K562 (cell line): Measurements from ENCODE around the gene HOTAIR. TPM values are rescaled to one million over a fixed set of nuclear protein-coding genes. Genes with fewer than 3 reads are reported as not detected.
A peak's percentile ranks its signal among the peaks of the same experiment; 100 is the strongest.

ENCODE experiments used
- ATAC-seq: fragments of 200-7000 bp; cut with Tn5 transposase; 3 replicates; pipeline ENCODE4 v1.9.1; 2020; ENCODE audit warnings: moderate library complexity
- Bru-seq: library from RNA; stranded (reverse); fragments of 400-500 nt; gene quantifications from one replicate; lab custom pipeline; 2021; lab: Mats Ljungman, UMichigan
- BruChase-seq, 2 experiments: library from RNA; stranded (reverse); fragments of 400-500 nt; gene quantifications; one replicate each; lab custom pipeline; 2021; lab: Mats Ljungman, UMichigan
- BruUV-seq: library from RNA; stranded (reverse); fragments of 400-500 nt; replicated peaks from 2 replicates; lab custom pipeline; 2021; lab: Mats Ljungman, UMichigan
- CTCF ChIA-PET: fragments of 300-600 bp; formaldehyde crosslinking; extraction: SDS; loops from one replicate; lab custom pipeline; 2021; ENCODE audit warnings: low intra/inter-chr PET ratio; lab: Yijun Ruan, JAX
- POLR2A ChIA-PET: fragments of 300-600, 350-650 bp; sonication (Branson Sonifier 250); formaldehyde crosslinking; extraction: SDS; loops from one replicate; lab custom pipeline; 2021; ENCODE audit warnings: antibody characterized with exemption, inconsistent platforms; lab: Yijun Ruan, JAX
- DNase-seq, 4 experiments: peaks; one replicate each; pipeline versions ENCODE4 v3.0.0 to v3.0.0-alpha.2; 2011 to 2018; ENCODE audit warnings: low spot score in 3 of 4, mixed read lengths in 3 of 4; ENCODE audit errors: extremely low read depth in 1 of 4
- FAIRE-seq: peaks from 2 replicates; lab custom pipeline; 2011; peaks lifted over from hg19 to GRCh38; lab: Jason Lieb, UNC
- H2AFZ ChIP-seq: 2 replicates; pipeline ENCODE4 v1.6.0; 2011; ENCODE audit warnings: low read depth, low read length, control low read depth, inconsistent platforms
- H3K27ac ChIP-seq: fragments of 200-600 bp; 3 replicates; pipeline ENCODE4 v1.8.0; 2011; ENCODE audit warnings: low read depth, mild to moderate bottlenecking, control low read depth, inconsistent platforms, low read length, moderate library complexity, mixed read lengths; ENCODE audit errors: extremely low read depth
- H3K27me3 ChIP-seq, 2 experiments: fragments of 300-600 bp in 1 of 2; 2 replicates in 1 of 2; 3 replicates in 1 of 2; pipeline versions ENCODE4 v1.6.0 to v1.8.0; 2011; ENCODE audit warnings: inconsistent platforms in 2 of 2, low read length in 2 of 2, mild to moderate bottlenecking in 1 of 2, mixed read lengths in 1 of 2, moderate library complexity in 1 of 2; ENCODE audit not compliant: control insufficient read depth in 2 of 2, insufficient read depth in 2 of 2
- H3K36me3 ChIP-seq: fragments of 300-600 bp; 3 replicates; pipeline ENCODE4 v1.8.0; 2011; ENCODE audit warnings: mild to moderate bottlenecking, low read length, inconsistent platforms; ENCODE audit not compliant: control insufficient read depth, insufficient read depth
- H3K4me1 ChIP-seq, 2 experiments: fragments of 200-600 bp in 1 of 2; replicated peaks in 1 of 2; 2 replicates in 1 of 2; 3 replicates in 1 of 2; pipeline versions ENCODE4 v1.5.1 to v1.8.0; 2011; ENCODE audit warnings: inconsistent platforms in 2 of 2, low read length in 2 of 2, mild to moderate bottlenecking in 1 of 2, mixed read lengths in 1 of 2, moderate library complexity in 1 of 2; ENCODE audit not compliant: control insufficient read depth in 2 of 2, insufficient read depth in 2 of 2
- H3K4me2 ChIP-seq: 2 replicates; pipeline ENCODE4 v1.6.1; 2011; ENCODE audit warnings: low read length, control low read depth, inconsistent platforms, mixed read lengths; ENCODE audit not compliant: insufficient read depth
- H3K4me3 ChIP-seq: fragments of 200-600 bp; sonication (generic), shearing (Covaris generic); 2 replicates; pipeline ENCODE4 v1.5.1; 2016; ENCODE audit warnings: control low read depth, inconsistent platforms
- H3K79me2 ChIP-seq: fragments of 200-600 bp; 3 replicates; pipeline ENCODE4 v1.8.0; 2011; ENCODE audit warnings: low read length, inconsistent platforms; ENCODE audit not compliant: control insufficient read depth, insufficient read depth
- H3K9ac ChIP-seq, 2 experiments: 2 replicates each; pipeline versions ENCODE4 v1.6.0 to v1.6.1; 2011; ENCODE audit warnings: low read depth in 2 of 2, low read length in 2 of 2, control low read depth in 1 of 2, inconsistent platforms in 1 of 2, mild to moderate bottlenecking in 1 of 2, mixed read lengths in 1 of 2; ENCODE audit not compliant: insufficient read depth in 1 of 2
- H3K9me1 ChIP-seq: one replicate; pipeline ENCODE4 v1.6.0; 2011; ENCODE audit warnings: inconsistent platforms, mild to moderate bottlenecking, low read length, moderate library complexity; ENCODE audit not compliant: control insufficient read depth, insufficient read depth
- H3K9me3 ChIP-seq: replicated peaks from 2 replicates; pipeline ENCODE4 v1.5.1; 2011; ENCODE audit warnings: low read depth, low read length, inconsistent platforms; ENCODE audit not compliant: control insufficient read depth, insufficient read depth
- H4K20me1 ChIP-seq: replicated peaks from 2 replicates; pipeline ENCODE4 v1.6.1; 2011; ENCODE audit warnings: low read length, inconsistent platforms, mixed read lengths; ENCODE audit not compliant: control insufficient read depth, insufficient read depth
- HDAC6 ChIP-seq: IDR thresholded peaks from 2 replicates; pipeline ENCODE4 v1.6.1; 2012; ENCODE audit warnings: low read depth, mild to moderate bottlenecking, control low read depth, inconsistent platforms, low read length, moderate library complexity
- WGBS: fragments of 100-300 bp; shearing (Covaris generic); methylation state at CpG from one replicate; pipeline ENCODE4 v1.1.6; 2016; ENCODE audit warnings: low coverage, mixed read lengths; ENCODE audit not compliant: insufficient coverage; ENCODE audit errors: missing lambda C conversion rate; 5-methylcytosine and 5-hydroxymethylcytosine counted together
- in situ Hi-C: fragments of 300-500 bp; cut with MboI; formaldehyde crosslinking; loops from 4 replicates; pipeline ENCODE4 v1.15.0; 2018; ENCODE audit warnings: inconsistent platforms, mixed read lengths
- intact Hi-C: fragments of 100-400 bp; cut with micrococcal nuclease; formaldehyde crosslinking; loops from 2 replicates; pipeline ENCODE4 v1.14.2; 2022
- long read RNA-seq, 3 experiments: library from polyadenylated mRNA in 2 of 3; library from RNA in 1 of 3; unstranded in 2 of 3; stranded (forward) in 1 of 3; transcript quantifications; one replicate each; pipeline ENCODE4 v2.0.0, GENCODE V29; 2019 to 2022
- polyA minus RNA-seq, 3 experiments: library from RNA; depleted of rRNA, polyadenylated mRNA; stranded (reverse); fragments of >200 nt; gene quantifications; 2 replicates each; pipeline ENCODE4 v1.2.3, GENCODE V29; 2011
- polyA plus RNA-seq, 8 experiments: library from polyadenylated mRNA; depleted of rRNA in 4 of 8; stranded (reverse) in 5 of 8; unstranded in 3 of 8; fragments of >200 nt; fragmentation: Nextera tagmentation in 2 of 8; fragmentation: Illumina TruSeq in 1 of 8; extraction: Ambion mirVana in 2 of 8; extraction: Trizol in 1 of 8; gene quantifications; 2 replicates each; pipeline versions ENCODE4 v1.2.1 to v1.2.3, GENCODE V29; 2011 to 2014; ENCODE audit warnings: inconsistent platforms in 1 of 8, missing spikeins in 1 of 8
- total RNA-seq, 7 experiments: library from RNA; depleted of rRNA in 6 of 7; stranded (reverse); fragments of >200 nt in 6 of 7; fragmentation: Illumina TruSeq in 2 of 7; extraction: Trizol in 2 of 7; gene quantifications; 2 replicates each; pipeline versions ENCODE4 v1.2.1 to v1.2.3, GENCODE V29; 2011 to 2021; ENCODE audit warnings: low replicate concordance in 1 of 7
- TF ChIP-seq, protein P1 (sequence below): fragments of 200-800 bp; sonication (Bioruptor generic); IDR thresholded peaks from 2 replicates; pipeline ENCODE4 v1.6.1; 2017; ENCODE audit warnings: missing genetic modification characterization, missing compliant biosample characterization
- TF ChIP-seq, protein P2 (sequence below): sonication (generic); formaldehyde crosslinking; IDR thresholded peaks from 2 replicates; pipeline ENCODE4 v1.8.1; 2023; ENCODE audit warnings: mild to moderate bottlenecking, missing genetic modification reagents
- TF ChIP-seq, protein P3 (sequence below): fragments of 250-450 bp; sonication (Bioruptor Pico); IDR thresholded peaks from 2 replicates; pipeline ENCODE4 v1.8.0; 2022; ENCODE audit warnings: inconsistent platforms, mild to moderate bottlenecking, moderate library complexity, borderline replicate concordance

The HOTAIR gene
- not detected in 2 replicates for total RNA-seq (2011; cell fraction: chromatin; rRNA removed; ENCODE audit: low replicate concordance)
- not detected in 2 replicates for total RNA-seq (2011; cell fraction: nucleolus; rRNA removed)
- not detected in 2 replicates for total RNA-seq (2011; cell fraction: nucleoplasm; rRNA removed)
- total RNA-seq (2014; rRNA removed) (not detected in 2 replicates), total RNA-seq (2014; rRNA removed; fragmentation: Illumina TruSeq; extraction: Trizol) (not detected in 2 replicates), total RNA-seq (2015; rRNA removed; fragmentation: Illumina TruSeq; extraction: Trizol) (not detected in 2 replicates), total RNA-seq (2021) (not detected in 2 replicates), polyA plus RNA-seq (2011; rRNA removed) (0.03 and 0.04 TPM in 2 replicates), polyA plus RNA-seq (2014; fragmentation: Illumina TruSeq; extraction: Trizol) (not detected in 2 replicates), polyA plus RNA-seq (2014; fragmentation: Nextera tagmentation; extraction: Ambion mirVana) (not detected), polyA plus RNA-seq (2014; rRNA removed) (0.15 TPM in 1 of 2 replicates, not detected in the other), polyA minus RNA-seq (2011; rRNA and poly(A)+ RNA removed) (not detected in 2 replicates), Bru-seq, nascent RNA (percentile 11 among the genes with signal in this experiment), BruChase-seq, experiment 1, labeled RNA remaining after a 2-hour chase (not detected), BruChase-seq, experiment 2, labeled RNA remaining after a 6-hour chase (not detected)
- polyA plus RNA-seq (2011; cell fraction: cytosol; rRNA removed), result 0.03 TPM in 1 of 2 replicates, not detected in the other
- polyA plus RNA-seq (2011; cell fraction: nucleus; rRNA removed), result 0.13 TPM in 2 replicates
- not detected in 2 replicates for polyA plus RNA-seq (2012)
- not detected in 2 replicates for polyA minus RNA-seq (2011; cell fraction: cytosol; rRNA and poly(A)+ RNA removed)
- not detected in 2 replicates for polyA minus RNA-seq (2011; cell fraction: nucleus; rRNA and poly(A)+ RNA removed)
- long read RNA-seq, experiment 1, result 0 reads
- long read RNA-seq, experiment 2, result 0 reads
- long read RNA-seq, experiment 3, result 0 reads

DNA sequence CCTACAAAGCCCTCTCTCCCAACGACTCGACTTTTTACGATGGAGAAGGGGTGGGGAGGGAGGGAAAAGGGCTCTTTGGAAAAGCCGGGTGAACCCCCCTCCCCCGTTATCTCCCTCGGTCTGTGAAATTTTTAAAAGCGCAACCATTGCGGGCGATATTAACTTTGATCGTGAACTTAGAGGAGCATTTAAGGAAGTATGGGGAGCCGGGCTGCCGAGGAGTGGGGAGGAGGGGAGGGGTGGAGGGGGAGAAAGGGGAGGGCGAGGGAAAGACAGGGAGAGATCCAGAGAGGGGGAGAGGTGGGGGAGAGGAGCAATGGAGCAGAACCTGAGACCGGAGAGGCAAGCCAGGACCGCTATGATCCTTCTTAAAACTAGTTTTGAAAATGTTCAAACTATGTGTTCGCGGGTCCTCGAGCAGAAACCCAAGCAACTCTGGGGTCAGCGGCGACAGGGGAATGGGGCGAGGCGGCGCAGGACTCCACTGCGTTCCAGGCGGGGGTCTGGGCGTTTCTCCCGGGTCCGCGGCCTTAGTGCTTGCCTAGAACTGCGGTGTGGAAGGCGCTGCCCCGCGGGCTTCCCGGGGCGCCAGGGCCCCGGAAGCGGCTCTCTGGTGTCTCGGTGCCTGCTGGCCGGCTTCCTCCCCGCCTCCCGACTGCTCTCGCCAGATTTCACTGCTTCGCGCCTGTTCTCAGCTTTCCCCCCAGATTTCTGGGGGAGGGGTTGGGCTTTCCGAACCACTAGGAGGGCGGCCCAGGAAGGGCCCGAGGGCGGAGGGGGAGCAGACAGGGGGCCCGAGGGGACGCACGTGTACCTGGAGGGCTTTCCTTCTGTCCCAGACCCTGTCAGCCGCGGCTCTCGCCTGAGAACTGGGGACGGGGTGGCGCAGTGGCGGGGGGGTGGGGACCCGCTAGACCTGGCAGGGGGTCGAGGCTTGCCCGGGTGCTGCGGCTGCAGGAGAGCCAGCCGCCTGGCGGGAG lies at the start of gene HOTAIR:
Gene HOTAIR (minus strand): TSS at position 871 of the 980 bp plus-strand sequence.
- DNase-seq (no peak), FAIRE-seq (no peak), ATAC-seq (0 out of 3 replicates have a peak, but pooled peaks have one; percentile 20)
- 38% methylated on average over 30 of the region's 63 CpGs for WGBS
- Histone ChIP-seq H3K27ac (no peak within 1 kb of the TSS), H3K79me2 (no peaks in the 10 kb centered on the region), H3K9me3 (no peaks in the 10 kb centered on the region), H3K9me1 (no peaks in the 10 kb centered on the region), H3K9ac (peak within 1 kb of the TSS in 1 of 2 experiments; percentile 54; a peak in 2 of 4 replicates)
- in situ Hi-C loops, result no loop called here
- BruUV-seq, result no TSS peak
- CTCF ChIA-PET, result no interaction called here
- intact Hi-C loops, result no loop called here
- TF ChIP-seq, protein P1, sequence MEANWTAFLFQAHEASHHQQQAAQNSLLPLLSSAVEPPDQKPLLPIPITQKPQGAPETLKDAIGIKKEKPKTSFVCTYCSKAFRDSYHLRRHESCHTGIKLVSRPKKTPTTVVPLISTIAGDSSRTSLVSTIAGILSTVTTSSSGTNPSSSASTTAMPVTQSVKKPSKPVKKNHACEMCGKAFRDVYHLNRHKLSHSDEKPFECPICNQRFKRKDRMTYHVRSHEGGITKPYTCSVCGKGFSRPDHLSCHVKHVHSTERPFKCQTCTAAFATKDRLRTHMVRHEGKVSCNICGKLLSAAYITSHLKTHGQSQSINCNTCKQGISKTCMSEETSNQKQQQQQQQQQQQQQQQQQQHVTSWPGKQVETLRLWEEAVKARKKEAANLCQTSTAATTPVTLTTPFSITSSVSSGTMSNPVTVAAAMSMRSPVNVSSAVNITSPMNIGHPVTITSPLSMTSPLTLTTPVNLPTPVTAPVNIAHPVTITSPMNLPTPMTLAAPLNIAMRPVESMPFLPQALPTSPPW (CRISPR knock-in tag), result 0 out of 2 replicates have a peak, but pooled peaks have one; percentile 12
- TF ChIP-seq, protein P2, sequence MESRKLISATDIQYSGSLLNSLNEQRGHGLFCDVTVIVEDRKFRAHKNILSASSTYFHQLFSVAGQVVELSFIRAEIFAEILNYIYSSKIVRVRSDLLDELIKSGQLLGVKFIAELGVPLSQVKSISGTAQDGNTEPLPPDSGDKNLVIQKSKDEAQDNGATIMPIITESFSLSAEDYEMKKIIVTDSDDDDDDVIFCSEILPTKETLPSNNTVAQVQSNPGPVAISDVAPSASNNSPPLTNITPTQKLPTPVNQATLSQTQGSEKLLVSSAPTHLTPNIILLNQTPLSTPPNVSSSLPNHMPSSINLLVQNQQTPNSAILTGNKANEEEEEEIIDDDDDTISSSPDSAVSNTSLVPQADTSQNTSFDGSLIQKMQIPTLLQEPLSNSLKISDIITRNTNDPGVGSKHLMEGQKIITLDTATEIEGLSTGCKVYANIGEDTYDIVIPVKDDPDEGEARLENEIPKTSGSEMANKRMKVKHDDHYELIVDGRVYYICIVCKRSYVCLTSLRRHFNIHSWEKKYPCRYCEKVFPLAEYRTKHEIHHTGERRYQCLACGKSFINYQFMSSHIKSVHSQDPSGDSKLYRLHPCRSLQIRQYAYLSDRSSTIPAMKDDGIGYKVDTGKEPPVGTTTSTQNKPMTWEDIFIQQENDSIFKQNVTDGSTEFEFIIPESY (CRISPR knock-in tag), result peak; percentile 84
- TF ChIP-seq, protein P3, sequence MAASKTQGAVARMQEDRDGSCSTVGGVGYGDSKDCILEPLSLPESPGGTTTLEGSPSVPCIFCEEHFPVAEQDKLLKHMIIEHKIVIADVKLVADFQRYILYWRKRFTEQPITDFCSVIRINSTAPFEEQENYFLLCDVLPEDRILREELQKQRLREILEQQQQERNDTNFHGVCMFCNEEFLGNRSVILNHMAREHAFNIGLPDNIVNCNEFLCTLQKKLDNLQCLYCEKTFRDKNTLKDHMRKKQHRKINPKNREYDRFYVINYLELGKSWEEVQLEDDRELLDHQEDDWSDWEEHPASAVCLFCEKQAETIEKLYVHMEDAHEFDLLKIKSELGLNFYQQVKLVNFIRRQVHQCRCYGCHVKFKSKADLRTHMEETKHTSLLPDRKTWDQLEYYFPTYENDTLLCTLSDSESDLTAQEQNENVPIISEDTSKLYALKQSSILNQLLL (CRISPR knock-in tag), result no peak
- TF ChIP-seq HDAC6, result no peak
- TF ChIP-seq, all 486 proteins: peak for 2
- peaks cover 2 to 25% of the 10 kb centered on the region in 2 experiments; a peak in 2 of 5 replicates for H3K4me1 ChIP-seq
- peaks cover 47 to 66% of the 10 kb centered on the region in 2 experiments; a peak in 4 of 5 replicates for H3K27me3 ChIP-seq
- H2AFZ ChIP-seq, result no peak within 1 kb of the TSS
- no peaks in the 10 kb centered on the region for H3K36me3 ChIP-seq
- no peak within 1 kb of the TSS for H3K4me2 ChIP-seq
- peaks cover 5% of the 10 kb centered on the region; the same call in 1 of the 2 replicates for H4K20me1 ChIP-seq
- no peak within 1 kb of the TSS for H3K4me3 ChIP-seq
- POLR2A ChIA-PET, result interaction anchor here (0.6 kb wide), 1 partner anchor 1630 kb away, joined by 3 read pairs; no protein-coding TSS in a partner anchor
